NCI-H1417 (cell line): Measurements from ENCODE around the gene ACSL3.
"Not testable (repeated sequence)": the region's sequence is repeated elsewhere in the genome, so short reads cannot be mapped to it uniquely, and the experiment has no call there.

Experiments used
- DNase-seq, 3 experiments: peaks; one replicate each; lab custom pipeline; 2025; lab: John Stamatoyannopoulos, UW

The ACSL3 gene

DNA sequence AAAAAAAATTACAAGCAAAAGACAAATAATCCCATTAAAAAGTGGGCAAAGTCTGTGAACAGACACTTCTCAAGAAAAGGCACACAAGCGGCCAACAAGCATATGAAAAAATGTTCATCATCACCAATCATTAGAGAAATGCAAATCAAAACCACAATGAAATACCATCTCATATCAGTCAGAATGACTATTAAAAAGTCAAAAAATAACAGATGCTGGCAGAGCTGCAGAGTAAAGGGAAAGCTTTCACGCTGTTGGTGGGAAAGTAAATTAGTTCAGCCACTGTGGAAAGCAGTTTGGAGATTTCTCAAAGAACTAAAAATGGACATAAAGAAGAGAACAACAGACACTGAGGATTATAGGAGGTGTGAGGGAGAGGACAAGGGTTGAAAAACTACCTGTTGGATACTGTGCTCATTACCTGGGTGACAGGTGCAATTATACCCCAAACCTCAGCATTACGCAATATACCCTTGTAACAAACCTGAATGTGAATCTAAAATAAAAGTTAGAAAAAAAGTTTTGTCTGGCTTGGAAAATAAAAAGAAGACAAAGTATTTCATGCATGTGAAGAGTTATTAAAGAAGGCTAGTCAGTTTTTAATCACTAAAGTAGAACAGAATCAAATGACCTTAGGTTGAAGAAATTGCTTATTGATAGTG lies 8.7 kb upstream of the ACSL3 start:
- DNase-seq: no peak

DNA sequence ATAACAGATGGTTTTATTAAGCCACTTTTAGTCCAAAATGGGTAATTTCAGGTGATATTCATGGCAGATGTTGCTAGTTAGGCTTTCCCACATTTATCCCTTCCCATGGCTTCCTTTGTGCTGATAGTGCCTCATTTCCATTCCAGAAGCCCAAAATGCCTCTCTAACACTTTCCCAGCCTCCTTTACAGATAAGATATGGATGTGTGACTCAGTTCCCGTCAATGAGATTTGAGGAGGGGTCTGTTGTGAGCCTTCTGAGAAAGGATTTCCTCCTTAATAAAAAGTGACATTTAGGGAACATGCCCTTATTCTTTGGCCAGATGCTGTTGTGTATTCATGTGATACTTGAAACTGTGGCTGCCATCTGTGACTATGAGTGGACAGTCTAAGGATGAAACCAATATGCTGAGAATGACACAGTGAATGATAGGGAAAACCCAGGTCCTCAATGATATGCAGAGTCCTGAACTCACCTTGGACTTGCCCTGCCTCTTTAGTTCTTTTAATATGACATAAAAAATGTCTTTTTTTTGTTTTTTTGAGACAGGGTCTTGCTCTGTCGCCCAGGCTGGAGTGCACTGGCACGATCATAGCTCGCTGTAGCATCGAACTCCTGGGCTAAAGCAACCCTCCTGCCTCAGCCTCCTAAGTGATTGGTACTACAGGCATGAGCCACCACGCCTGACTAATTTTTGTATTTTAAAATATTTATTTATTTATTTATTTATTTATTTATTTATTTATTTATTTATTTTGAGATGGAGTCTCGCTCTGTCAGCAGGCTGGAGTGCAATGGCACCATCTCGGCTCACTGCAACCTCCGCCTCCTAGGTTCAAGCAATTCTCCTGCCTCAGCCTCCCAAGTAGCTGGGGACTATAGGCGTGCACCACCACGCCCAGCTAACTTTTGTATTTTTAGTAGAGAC lies 5.8 kb upstream of the ACSL3 start:
- DNase-seq: no peak

- peak in 2 of 3 experiments; percentile 20 to 77 for DNase-seq
Observed at GRCh38 chr2:222859786-222860612, 837 bp upstream of the ACSL3 start.

GRCh38 chr2:222861411-222862105 lies 722 bp downstream of the ACSL3 start:
- peak in 1 of 3 experiments; percentile 60 for DNase-seq

GRCh38 chr2:222862106-222862908 lies 1.5 kb downstream of the ACSL3 start:
- peak in 2 of 3 experiments; percentile 2 to 57 for DNase-seq

GRCh38 chr2:222862909-222863544 lies 2.2 kb downstream of the ACSL3 start:
- peak in 1 of 3 experiments; percentile 48 for DNase-seq

GRCh38 chr2:222864296-222864695 lies 3.5 kb downstream of the ACSL3 start:
- no peak for DNase-seq

- DNase-seq: no peak
Observed at GRCh38 chr2:222865301-222865700, 4.5 kb downstream of the ACSL3 start.

DNA sequence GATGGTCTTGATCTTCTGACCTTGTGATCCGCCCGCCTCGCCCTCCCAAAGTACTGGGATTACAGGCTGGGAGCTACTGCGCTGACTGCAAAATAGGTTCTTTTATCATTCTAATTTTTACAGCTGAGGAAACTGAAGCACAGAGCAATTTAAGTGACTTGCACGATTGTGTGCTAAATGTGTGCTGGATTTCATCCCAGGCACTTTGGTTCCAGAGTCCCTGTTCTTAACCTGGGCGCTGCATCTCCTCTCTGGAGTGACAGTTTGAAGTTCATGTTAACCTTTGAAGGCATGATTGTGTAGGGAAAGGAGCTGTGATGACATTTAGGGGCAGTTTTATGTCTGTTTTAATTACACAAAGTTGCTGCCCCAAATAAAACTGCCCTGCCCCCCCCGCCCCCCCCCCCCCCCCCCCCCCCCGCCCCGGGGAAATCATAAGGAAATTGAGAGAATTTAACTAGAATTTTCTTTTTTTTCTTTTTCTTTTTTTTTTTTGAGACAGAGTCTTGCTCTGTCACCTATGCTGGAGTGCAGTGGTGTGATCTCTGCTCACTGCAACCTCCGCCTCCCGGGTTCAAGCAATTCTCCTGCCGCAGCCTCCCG lies 5.6 kb downstream of the ACSL3 start:
- DNase-seq: no peak

DNA sequence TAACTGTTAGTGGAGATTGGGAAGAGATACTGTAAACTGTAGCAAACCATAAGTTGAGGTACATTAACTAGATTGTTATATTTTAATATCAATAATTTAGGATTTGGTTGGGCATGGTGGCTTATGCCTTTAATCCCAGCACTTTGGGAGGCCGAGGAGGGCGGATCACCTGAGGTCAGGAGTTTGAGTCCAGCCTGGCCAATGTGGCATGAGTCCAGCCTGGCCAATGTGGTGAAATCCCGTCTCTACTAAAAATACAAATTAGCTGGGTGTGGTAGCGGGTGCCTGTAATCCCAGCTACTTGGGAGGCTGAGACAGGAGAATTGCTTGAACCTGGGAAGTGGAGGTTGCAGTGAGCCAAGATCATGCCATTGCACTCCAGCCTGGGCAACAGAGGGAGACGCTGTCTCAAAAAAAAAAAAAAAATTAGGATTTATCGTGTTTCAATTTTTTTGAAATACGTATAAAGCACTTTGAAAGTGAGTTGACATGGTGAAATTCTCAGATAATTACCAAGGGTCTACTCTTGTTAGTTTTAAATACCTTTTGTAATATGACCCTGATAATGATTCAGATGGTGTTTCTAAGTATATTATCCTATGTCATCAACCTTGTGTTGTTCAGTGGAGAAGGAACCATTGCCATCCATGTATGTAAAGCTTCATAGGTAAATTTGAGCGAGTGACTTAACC lies 7.9 kb downstream of the ACSL3 start:
- not testable (repeated sequence) for DNase-seq

DNA sequence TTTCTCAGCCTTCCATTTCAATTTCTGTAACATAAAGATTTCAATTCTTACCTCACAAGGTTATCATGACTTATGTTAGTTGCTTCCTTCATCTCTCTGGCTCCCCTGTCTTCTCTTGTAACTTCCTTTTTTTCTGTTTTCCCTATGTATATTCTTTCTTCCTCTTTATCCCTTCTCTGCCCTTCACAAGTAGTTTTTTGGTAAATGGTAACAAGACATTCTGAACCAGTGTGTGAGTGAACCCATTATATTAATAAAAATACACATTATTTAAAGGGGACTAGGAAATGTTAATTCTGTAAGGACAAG lies 8.4 kb downstream of the ACSL3 start:
- DNase-seq: no peak

- DNase-seq: no peak
Observed at GRCh38 chr2:222871291-222871690, 10.5 kb downstream of the ACSL3 start.

DNA sequence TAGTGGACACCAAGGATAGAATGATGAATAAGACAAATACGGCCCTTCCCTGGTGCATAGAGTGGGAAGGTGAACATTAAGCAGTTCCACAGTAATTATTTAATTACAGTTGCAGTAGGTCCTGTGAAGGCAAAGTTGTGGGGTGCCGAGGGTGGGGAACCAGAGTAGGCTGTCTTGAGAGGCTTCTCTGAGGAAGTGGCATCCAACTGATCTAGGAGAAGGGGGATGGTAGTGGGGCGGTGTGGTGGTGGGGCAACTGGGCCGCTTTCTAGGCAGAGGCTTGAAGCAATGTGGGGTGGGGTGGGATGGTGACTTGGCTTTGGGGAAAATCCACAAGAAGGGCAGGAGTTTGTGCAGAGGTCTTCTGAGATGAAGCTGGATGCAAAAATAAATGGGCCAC lies 11.7 kb downstream of the ACSL3 start:
- no peak for DNase-seq

DNA sequence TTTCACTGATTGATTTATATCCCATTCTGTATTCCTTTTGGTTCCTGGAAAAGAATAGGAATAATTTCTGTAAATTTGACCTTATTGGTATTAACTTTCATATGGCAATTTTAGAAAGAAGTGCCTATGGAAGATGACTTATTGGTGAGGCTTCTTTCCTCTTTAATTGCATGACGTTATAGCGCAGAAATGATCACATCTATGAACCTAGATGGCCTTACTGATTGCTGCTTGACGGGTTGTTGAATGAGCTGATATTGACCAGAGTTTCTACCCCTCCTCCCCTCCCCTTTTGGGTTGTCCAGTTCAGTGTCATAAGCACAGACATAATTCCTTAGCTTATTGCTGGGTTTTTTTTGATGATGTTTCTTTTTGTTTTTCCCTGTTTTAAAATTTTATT lies 14.6 kb downstream of the ACSL3 start:
- DNase-seq: no peak

DNA sequence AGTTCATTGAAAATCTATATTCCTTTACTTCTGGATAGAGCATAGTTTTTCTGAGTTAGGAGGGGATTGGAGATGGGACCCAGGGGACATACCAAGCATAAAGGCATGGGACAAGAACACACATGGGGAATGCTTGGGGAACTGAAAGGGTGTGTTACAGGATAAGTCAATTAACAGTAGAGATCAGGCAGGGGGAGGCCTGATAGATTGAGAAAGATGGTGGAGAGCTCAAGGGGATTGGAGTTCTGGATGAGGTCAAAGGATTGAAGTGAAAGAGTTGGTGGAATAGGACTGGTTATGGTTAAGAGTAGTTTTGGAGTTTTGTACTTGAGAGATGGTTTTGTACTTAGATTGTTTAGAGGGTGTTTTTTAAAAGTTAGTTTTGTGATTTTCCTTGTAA lies 16.1 kb downstream of the ACSL3 start:
- DNase-seq: no peak

DNA sequence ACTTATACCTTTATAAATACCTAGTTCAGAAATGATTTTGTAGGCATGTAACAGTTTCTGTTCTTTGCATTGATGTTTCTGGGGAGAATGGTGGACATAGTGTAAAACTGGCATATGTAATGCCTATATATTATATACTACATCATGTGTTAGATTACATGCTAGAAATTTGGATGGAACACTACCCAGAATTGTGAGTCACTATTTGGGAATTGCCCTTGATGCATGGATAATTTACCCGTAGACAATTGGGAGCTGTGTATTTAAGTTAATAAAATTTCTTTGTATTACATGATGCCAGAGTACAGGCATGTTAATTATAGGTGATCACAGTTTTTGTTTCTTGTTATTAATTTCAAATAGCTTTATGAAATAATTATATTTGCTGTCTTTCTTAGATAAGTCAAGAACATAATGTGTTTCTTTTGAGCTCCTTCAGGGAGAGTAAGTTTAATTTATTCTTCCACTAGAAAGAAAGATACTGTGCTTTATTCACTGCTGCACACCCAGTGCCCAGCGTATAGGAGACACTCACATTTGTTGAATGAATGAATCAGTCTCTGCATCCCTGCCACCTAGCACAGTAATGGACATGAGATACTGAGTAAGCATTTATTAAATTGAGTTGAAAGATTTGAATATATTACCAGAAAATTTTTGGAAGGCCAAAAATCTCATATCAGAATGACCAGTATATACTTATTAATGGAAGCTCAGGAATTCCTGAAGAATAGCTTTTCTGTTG lies 16.9 kb downstream of the ACSL3 start:
- no peak for DNase-seq

GRCh38 chr2:222878301-222878876 lies 17.6 kb downstream of the ACSL3 start:
- DNase-seq: no peak

- DNase-seq: no peak
Observed at GRCh38 chr2:222878877-222879603, 18.2 kb downstream of the ACSL3 start.
